GM21526 (cell line): ENCODE measurements around the gene HOXA7.

Experiments used
- ATAC-seq: cut with Tn5 transposase; IDR thresholded peaks from one replicate; pipeline ENCODE4 v1.9.1; 2021; ENCODE audit warnings: moderate library complexity; ENCODE audit not compliant: unreplicated experiment, low FRiP score

Gene HOXA7

GRCh38 chr7:27156508-27156898 lies at the start of gene HOXA7:
TSS of gene HOXA7 (minus strand) at chr7:27156675. CDS start at chr7:27156545, 130 bp downstream.
- ATAC-seq = no peak

DNA sequence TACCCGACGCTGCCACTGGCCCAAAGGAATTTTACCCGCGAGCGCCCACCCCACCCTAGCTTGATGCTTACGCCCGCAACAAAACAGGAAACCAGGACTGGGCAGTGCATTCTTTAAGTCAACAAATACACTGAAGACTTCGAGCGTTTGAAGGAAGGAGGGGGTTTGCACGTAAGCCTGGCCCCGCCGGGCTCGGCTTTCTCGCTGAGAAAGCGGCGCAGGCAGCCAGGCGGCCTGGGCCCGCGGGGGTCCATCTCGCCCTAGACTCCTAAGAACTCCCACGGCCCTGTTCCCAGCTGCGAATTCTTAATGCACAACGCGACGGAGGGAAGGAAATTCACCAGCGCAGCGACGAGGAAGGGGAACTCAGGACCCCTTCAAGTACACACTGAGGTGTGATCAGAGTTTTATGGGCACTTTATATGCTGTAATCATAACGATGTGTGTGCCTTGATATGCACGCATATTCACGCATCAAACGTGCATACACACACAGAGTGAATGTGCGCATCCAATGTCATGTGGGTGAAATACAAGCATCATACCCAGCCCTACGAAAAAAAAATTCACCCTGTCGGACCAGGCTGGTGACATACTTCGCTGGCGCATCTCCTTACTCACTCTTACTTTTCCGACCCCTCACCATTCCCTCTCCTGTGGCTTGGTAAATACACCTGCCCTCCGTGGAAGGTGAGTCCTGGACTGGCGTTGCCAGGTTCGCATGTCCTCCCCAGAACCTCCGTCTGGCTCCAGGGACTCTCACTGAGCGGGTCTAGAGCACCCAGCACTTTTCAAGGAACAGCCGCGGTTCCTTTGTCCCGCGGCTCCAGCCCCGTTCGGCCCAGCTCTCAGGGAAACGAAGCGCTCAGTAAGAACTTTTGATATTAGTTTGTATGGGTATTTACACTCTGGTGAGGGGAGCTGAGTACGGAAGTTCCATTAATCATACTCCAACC lies 49.1 kb upstream of the HOXA7 start:
- ATAC-seq = no peak

DNA sequence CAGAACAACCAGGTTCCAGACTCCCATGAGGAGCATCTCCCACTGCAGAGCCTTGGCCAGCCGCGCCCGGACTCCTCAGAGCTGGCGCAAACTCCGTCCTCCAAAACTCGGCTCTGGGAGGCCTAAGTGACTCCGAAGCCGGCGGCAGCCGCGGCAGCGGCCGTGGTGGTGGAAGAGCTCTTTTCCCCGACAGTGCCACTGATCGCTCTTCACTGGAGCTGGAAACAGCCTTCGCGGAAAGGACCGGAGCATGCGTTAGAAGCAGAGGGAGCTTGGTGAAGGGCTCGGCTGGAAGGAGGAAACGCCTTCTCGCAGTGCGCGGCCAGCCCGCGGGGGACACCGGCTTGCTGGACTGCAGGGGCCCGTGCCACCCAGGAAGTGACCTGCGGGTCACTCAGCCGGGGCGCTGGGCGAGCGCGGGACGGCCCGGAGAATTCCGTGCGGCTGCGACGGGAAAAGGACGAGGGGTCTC lies 48.4 kb upstream of the HOXA7 start:
- ATAC-seq = no peak

DNA sequence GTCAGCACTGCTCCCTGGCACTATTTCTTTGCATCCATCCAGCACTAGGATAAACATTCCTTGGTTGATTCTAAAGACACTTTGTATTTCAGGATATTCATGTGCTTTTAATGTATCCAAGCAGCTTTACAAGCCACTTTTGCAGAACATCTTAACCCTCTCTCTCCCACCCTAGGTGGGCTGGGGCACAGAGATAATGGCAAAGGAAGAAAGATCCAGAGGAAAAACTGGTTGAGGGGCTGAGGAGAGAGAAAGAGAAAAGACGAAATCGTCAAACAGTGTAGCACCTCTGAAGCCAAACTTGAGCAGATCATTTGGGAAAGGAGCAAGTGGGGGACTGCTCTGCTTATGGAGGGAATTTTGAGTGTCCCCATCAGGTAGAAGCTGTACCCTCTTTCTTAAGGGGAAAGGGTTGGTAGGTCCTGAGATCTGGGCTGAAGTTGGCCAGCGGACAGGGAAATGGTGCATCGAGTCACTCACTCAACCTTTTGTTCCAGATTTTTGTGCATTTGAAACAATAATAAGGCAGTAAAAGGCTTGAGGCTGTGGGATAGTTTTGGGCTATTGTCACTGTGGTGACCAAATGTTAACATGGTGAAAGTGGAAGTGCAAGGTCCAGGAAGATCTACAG lies 47.6 kb upstream of the HOXA7 start:
- no peak for ATAC-seq

- ATAC-seq = no peak
These were observed 47.0 kb upstream of the HOXA7 start for GRCh38 chr7:27203365-27203953.

DNA sequence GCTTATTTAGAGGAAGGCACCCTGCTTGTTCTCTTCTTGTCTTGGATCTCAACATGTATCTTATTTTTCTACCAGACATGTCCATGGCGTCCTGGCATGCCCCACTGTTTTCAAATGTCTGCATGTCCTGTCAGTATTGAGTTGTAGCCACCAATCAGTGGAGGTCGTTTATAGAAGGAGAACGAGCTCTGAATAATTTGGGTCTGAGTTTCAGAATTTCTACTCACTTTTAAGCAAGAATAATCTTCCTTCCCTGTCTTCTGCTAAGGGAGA lies 46.3 kb upstream of the HOXA7 start:
- no peak for ATAC-seq

GRCh38 chr7:27202018-27202861 lies 45.8 kb upstream of the HOXA7 start:
- ATAC-seq = no peak

GRCh38 chr7:27201580-27202017 lies 45.1 kb upstream of the HOXA7 start:
- ATAC-seq = no peak

DNA sequence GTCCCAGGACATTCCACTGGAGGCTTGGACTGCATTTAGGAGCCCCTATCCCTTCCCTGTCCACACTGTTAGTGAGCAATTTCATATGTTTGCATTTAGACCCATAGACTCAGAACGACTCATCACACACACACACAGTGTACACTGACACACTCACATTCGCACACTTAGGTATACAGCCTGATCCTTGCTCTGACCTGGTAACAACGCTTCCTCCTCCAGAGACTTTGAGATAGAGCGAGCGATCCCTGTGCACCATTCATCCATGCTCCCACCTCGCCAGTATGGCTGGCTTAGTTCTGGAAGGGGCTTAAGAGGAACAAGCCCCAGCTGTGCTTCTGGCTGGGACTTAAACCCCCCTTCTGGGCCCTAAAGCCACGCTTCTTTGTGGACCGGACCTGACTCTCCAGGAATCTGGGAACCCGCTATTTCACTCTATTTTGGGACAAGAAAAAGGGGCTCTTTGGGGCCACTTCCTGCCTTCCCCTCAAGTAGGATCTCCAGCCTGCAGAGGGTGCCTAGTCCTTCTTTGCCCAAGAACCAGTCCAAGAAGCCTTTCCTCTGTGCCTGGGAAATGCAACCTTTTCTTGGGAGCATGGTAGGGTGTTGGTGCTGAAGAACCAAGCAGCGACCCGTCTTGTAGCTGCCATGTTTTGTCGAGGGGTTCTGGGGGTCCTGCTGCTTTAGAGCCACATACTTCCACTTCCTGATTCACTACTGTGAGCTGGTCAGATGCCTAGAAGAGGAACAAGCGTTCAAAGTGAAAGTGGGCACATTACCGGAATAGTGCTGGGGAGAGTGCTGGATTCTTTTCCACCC lies 44.5 kb upstream of the HOXA7 start:
- ATAC-seq = no peak

- no peak for ATAC-seq
These were observed 43.6 kb upstream of the HOXA7 start, which contains the start of gene HOXA13 for GRCh38 chr7:27199849-27200760. TSS of gene HOXA13 (minus strand) at chr7:27200091. CDS start at chr7:27200077, 14 bp downstream.

- ATAC-seq = no peak
These were observed 42.7 kb upstream of the HOXA7 start for GRCh38 chr7:27198871-27199801.

GRCh38 chr7:27198138-27198841 lies 41.8 kb upstream of the HOXA7 start:
- ATAC-seq = no peak

DNA sequence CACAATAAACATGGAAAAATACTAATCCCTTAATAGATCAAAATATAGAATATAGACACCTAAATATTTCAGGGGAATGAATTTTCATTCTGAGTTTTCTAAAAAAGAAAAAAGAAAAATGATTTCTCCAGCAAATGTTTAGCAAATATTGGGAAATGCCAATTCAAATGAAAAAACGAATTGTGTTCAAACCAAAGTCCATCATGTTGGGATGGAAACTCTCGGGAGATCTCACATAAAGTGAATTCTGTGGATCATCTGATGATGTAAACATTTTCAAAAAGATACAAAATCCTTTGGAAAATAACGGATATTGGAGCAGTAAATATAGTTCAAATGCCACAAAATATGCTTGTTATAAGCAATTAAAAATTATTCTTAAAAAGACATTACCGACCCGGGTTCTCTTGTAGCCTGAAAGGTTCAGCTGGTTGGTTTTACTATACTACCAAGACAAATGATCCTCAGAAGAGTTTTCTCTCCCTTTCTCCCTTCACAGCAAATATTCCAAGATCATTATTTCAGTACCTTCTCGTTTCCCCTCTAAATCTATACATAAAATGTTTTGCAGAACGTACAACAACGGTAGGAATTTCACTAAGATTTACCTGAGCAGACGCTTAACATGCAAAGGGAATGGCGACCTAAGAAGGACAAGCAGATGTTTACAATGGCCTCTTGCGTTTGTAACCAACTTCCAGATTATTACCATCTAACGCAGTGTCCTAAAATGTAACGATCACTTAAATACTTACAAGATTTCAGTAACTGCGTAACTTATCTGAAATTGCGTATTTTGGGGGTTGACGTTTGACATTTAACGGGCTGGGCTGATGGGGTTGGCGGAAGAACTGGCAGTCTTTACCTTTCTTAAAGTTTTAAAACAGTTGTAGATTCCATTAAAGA lies 40.9 kb upstream of the HOXA7 start:
- no peak for ATAC-seq

- ATAC-seq = no peak
These were observed 39.9 kb upstream of the HOXA7 start for GRCh38 chr7:27196287-27196767.

DNA sequence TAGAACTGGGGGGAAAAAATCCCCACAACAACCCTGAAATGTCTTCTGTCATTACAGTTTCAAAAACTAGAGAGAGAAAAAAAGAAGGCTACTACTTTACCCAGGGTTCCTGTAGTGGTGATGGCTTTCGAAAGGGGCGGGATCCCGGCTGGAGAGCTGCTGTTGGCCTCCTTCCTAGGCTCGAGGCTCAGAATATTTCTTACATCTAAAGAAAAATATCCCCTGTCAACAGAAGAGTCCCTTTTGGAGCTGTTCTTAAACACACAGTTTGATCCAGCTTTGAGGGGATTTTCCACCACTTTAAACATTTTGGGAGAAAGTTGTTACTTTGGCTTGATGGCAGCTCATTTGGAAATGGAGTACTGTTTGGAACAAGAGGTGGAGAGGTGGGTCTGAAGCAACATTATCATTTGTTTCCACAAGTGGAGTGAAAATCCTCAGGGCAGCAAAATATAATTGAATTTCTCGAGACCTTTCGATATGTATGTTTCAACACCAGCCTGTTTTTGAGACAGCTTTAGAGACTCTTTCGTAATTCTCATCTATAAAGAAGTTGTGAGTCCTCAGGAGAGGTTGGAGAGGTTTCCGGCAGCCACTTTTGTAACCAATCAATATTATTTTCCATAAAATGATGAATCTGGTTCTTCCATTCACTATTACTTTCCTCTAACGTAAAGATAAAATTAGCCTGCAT lies 38.4 kb upstream of the HOXA7 start:
- ATAC-seq = no peak
